ENCODE results near the gene ADIRF.
"Not testable (repeated sequence)": the region's sequence is repeated elsewhere in the genome, so short reads cannot be mapped to it uniquely, and the experiment has no call there.

The ADIRF gene

DNA sequence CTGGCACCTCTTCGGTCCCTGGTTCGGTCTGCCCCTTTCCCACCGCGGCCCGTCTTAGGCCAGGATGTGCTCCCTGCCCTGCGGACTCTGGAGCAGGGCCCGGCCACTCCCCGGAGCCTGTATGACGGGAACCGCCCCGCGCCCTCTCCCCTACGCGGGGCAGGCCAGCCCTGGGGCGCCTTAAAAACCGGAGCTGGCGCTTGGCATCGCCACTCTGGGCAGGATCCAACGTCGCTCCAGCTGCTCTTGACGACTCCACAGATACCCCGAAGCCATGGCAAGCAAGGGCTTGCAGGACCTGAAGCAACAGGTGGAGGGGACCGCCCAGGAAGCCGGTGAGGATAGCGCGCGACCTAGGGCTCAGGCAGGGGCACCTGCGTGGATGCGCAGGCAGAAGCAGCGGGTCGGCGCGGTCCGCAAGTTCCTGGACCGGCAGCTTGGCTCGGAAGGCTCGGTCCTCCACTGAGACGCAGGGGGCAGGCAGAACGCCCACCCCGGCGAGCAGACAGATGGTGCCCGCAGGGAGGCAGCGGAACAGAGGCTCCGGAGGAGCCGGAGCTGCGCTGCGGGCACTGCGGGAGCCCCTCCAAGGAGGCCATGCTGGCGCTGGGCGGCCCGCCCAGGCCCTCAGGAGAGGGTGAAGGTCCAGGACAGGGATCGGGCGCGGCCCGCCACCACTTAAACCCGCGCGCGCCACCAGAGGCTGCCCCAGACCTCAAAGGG lies at the start of gene ADIRF:
Gene ADIRF (plus strand): TSS at position 212 of the 723 bp plus-strand sequence. CDS start 63 bp downstream, at position 275.
- DNase-seq: peak; percentile 26

GRCh38 chr10:86922553-86922961 lies 45.7 kb upstream of the ADIRF start:
- no peak for DNase-seq

GRCh38 chr10:86929468-86930380 lies 38.6 kb upstream of the ADIRF start:
- DNase-seq: no peak

GRCh38 chr10:86931872-86932271 lies 36.4 kb upstream of the ADIRF start:
- DNase-seq: no peak

GRCh38 chr10:86932674-86933073 lies 35.6 kb upstream of the ADIRF start:
- no peak for DNase-seq

DNA sequence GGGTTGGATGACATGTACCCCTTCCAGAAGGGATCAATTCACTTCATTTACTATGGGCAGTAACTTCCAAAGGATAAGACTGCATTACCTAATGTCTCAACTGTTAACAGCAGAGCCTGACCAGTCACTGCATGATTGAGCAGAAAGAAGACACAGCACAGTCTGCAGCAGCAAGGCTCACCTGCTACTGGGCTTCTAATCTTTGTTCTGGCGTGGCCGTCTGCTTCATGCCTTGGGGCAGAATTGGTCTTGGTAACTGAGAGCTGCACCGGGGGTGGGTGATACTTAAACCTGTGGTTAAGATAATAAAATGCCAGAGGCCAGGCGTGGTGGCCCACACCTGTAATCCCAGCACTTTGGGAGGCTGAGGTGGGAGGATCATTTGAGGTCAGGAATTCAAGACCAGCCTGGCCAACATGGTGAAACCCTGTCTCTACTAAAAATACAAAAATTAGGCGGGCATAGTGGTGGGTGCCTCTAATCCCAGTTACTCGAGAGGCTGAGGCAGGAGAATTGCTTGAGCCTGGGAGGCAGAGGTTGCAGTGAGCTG lies 34.0 kb upstream of the ADIRF start:
- DNase-seq: not testable (repeated sequence)

- DNase-seq: no peak
These were observed 31.4 kb upstream of the ADIRF start for GRCh38 chr10:86936661-86937501.

- DNase-seq: no peak
These were observed 30.7 kb upstream of the ADIRF start for GRCh38 chr10:86937502-86938154.

- no peak for DNase-seq
These were observed 30.0 kb upstream of the ADIRF start for GRCh38 chr10:86938260-86938659.

- not testable (repeated sequence) for DNase-seq
These were observed 28.2 kb upstream of the ADIRF start for GRCh38 chr10:86940076-86940475.

DNA sequence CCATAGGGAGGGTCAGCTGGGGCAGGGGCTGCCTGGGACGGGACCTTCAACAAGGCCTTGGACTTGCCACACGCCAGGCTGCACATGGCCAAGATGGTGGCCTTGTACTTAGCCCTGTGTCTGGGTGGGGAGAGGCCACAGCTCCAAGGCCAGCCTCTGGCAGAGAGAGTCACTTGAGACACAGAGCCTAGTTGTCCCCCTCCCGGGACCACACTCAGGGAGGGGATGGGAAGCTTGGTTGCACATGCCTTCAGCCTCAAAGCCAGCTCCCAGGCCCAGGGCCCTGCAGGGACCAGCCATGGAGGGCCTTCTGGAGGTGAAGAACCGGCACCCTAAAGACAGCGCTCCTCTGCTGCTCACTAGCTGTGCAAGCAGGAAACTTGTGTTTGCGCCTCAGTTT lies 27.6 kb upstream of the ADIRF start:
- no peak for DNase-seq

GRCh38 chr10:86941426-86941825 lies 26.9 kb upstream of the ADIRF start:
- DNase-seq: no peak

DNA sequence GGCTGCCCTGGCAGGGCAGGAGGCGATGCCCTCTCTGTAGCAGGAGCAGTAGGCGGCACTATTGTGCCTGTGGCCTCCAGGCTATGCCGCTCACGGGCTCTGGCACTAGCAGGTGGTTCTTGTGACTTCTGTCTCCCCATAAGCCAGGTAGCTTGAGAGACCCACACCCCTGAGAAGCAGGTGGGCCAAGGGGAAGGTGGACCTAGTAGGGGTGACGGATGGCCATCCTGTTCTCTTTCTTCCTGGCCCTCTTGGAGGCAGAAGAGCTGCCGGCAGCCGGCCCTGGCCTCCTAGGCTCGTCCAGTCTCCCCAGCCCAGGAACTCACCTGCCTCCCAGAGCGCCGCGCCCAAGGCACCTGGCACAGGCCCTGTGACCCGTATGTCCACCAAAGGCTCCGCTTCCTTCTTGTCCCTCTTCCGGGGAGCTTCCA lies 26.3 kb upstream of the ADIRF start:
- DNase-seq: no peak

DNA sequence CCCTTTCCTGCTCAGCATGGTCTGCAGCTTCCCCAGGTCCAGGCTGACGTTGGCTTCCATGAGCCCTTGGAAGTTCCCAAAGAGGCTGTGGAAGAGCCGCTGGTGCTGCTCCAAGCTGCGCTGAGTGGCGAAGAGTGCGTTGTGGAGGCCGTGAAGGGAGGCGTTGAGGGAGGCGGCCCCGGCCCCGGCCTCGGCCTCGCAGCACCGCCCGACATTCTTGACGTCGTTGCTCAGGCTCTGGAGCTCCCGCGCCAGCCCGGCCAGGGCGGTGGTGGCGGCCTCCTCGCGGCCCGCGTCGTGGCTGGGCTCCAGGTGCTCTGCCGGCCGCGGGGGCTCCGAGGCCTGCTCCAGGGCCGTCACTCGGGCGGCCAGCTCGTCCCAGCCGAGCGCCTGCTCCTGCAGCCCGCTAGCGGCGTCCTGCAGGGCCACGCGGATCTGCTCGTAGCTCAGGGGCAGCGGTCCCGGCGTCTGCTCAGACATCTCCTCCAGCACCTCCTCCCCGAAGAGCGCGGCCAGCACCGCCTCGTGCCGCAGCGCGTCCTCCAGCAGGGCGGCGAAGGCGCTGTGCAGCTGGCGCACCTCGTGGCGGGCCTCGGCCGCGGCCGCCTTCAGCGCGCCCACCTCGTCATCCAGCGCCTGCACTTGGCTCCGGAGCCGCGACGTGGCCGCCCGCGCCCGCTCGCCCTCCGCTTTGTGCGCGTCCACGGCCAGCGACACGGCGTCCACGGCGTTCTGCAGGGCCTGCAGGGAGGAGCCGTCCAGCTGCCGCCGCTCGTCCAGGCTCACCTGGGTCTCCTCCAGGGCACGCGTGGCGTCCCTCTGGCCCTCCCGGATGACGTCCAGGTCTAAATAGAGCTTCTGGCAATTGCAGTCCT lies 25.6 kb upstream of the ADIRF start:
- DNase-seq: no peak

GRCh38 chr10:86943316-86944030 lies 24.8 kb upstream of the ADIRF start:
- DNase-seq: no peak

GRCh38 chr10:86944031-86944419 lies 24.3 kb upstream of the ADIRF start:
- DNase-seq: no peak

- DNase-seq: no peak
These were observed 23.8 kb upstream of the ADIRF start for GRCh38 chr10:86944471-86944870.

DNA sequence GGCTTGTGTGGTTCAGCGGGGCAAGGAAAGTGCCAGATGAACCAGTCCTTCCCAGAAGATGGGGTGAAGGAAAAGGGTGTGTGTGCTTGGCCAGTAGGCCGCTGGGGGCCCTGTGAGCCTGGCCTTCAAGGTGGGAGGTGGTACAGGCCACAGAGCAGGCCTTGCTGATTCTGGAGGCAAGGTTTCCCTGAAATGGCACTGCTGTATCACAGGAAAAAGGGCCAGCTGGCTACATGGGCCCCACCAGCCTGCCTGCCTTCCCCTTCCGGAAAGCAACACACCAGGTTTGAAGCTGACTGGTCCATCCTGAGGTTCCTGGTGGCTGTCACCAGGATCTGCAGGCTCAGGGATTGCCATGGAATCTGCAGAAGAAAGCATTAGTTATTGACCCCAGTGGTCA lies 23.4 kb upstream of the ADIRF start:
- DNase-seq: no peak

- no peak for DNase-seq
These were observed 22.7 kb upstream of the ADIRF start for GRCh38 chr10:86945361-86946212.
